MV-4-11 (cell line): ENCODE data around the gene CTSO.
"Not testable (repeated sequence)": the region's sequence is repeated elsewhere in the genome, so short reads cannot be mapped to it uniquely, and the experiment has no call there.

Experiments
- DNase-seq: peaks from one replicate; lab custom pipeline; 2025; lab: John Stamatoyannopoulos, UW

The CTSO gene

GRCh38 chr4:155954939-155955338 lies 1.3 kb upstream of the CTSO start:
- DNase-seq = no peak

GRCh38 chr4:155954118-155954685 lies 536 bp upstream of the CTSO start:
- no peak for DNase-seq

GRCh38 chr4:155952501-155952901 lies 1.2 kb downstream of the CTSO start:
- DNase-seq = no peak

- DNase-seq = no peak
These were observed 3.2 kb downstream of the CTSO start for GRCh38 chr4:155950461-155950860.

GRCh38 chr4:155948541-155948940 lies 5.1 kb downstream of the CTSO start:
- DNase-seq = no peak

- DNase-seq = no peak
These were observed 7.2 kb downstream of the CTSO start for GRCh38 chr4:155946486-155946885.

- DNase-seq = no peak
These were observed 9.2 kb downstream of the CTSO start for GRCh38 chr4:155944516-155944915.

- DNase-seq = no peak
These were observed 9.9 kb downstream of the CTSO start for GRCh38 chr4:155943605-155944291.

- no peak for DNase-seq
These were observed 11.8 kb downstream of the CTSO start for GRCh38 chr4:155941820-155942219.

- DNase-seq = no peak
These were observed 12.4 kb downstream of the CTSO start for GRCh38 chr4:155941085-155941790.

- DNase-seq = no peak
These were observed 18.2 kb downstream of the CTSO start for GRCh38 chr4:155935389-155935986.

- not testable (repeated sequence) for DNase-seq
These were observed 19.0 kb downstream of the CTSO start for GRCh38 chr4:155934634-155935033.

- no peak for DNase-seq
These were observed 22.0 kb downstream of the CTSO start for GRCh38 chr4:155931634-155932033.

- no peak for DNase-seq
These were observed 23.3 kb downstream of the CTSO start for GRCh38 chr4:155930330-155930729.

- DNase-seq = peak; percentile 70
These were observed 23.8 kb downstream of the CTSO start for GRCh38 chr4:155929833-155930232.

- no peak for DNase-seq
These were observed 29.0 kb downstream of the CTSO start for GRCh38 chr4:155924637-155925036.

- DNase-seq = no peak
These were observed 32.1 kb downstream of the CTSO start for GRCh38 chr4:155921597-155921996.

GRCh38 chr4:155914782-155915181 lies 38.9 kb downstream of the CTSO start:
- no peak for DNase-seq

GRCh38 chr4:155911905-155912304 lies 41.8 kb downstream of the CTSO start:
- DNase-seq = no peak

GRCh38 chr4:155909615-155910226 lies 43.9 kb downstream of the CTSO start:
- no peak for DNase-seq

GRCh38 chr4:155908187-155909139 lies 45.2 kb downstream of the CTSO start:
- peak; percentile 39 for DNase-seq
